ENCODE data around the gene CNTN2.

Gene CNTN2

DNA sequence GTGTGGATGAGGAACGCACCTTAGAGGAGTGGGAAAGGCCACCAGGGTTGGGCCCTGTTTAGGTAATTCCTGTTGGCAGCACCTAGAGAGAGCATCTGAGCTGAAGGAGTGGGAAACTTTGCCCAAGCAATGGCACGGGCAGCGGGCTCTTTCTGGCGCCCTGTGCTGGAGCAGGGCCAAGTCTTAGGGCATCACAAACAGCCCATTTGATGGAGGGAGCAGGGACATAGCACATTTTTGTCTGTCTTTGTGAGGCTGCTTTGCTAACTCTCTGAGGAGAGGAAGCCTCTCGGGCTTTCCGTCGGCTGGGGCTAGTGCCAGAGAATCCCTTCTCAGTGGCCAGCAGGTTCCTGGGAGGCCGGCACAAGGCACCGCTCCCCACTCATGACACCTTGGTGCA lies 22.5 kb upstream of the CNTN2 start:
- no peak for DNase-seq

DNA sequence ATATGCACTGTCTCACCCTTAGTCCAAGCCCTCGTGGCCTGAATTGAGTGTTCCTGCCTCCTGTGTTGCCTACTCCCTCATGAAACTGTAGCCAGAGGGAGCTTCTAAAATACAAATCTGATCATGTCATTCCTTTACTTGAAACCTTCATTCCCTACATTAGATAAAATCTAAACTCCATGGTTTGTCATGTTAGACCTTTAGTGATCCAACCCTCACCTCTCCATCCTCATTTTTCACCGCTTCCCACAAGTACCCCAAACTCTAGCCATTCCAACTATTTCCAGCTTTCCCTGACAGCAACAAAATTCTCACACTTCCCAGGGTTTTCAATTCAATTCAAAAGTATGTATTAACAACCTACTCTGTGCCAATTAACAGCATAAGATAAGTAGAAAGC lies 18.3 kb upstream of the CNTN2 start:
- no peak for DNase-seq

- DNase-seq = no peak
Measured at GRCh38 chr1:205025239-205025638, 17.8 kb upstream of the CNTN2 start.

DNA sequence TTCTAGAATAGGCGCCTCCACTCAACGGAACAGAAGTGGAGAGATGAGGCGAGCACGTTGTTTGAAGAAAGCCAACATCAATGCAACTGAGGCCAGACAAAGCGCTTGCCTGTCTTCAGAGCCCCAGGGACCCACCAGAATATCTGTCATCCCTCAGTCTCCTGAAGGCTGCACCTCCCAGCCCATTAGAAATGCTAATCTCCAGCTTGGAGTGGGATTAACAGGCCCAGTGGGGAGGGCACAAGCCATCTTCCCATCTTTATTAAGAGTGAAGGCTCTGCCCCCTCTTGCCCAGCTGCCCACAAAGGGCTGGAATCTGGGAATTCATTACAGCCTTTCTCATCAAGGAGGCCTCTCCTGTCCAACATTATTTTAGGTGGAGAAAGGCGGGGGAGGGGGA lies 16.8 kb upstream of the CNTN2 start:
- DNase-seq = no peak

GRCh38 chr1:205028390-205028789 lies 14.6 kb upstream of the CNTN2 start:
- no peak for DNase-seq

DNA sequence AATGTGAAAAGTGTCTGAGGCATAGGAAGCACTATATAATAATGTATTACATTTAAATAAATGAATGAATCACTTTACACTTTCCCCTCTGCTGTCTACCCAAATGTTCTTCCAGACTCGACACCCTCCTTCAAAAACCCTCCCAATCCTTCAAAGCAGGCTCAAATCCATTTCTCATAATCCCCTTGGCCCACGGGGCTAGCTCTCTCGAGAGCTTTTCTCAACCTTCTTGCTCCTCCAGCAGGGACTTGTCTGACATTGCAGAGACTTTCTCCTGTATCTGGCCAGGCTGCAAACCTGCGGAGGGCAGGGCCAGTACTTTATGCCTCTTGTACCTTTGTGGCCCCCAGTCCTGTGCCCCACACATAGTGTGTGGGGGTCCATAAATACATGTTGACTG lies 14.1 kb upstream of the CNTN2 start:
- no peak for DNase-seq

DNA sequence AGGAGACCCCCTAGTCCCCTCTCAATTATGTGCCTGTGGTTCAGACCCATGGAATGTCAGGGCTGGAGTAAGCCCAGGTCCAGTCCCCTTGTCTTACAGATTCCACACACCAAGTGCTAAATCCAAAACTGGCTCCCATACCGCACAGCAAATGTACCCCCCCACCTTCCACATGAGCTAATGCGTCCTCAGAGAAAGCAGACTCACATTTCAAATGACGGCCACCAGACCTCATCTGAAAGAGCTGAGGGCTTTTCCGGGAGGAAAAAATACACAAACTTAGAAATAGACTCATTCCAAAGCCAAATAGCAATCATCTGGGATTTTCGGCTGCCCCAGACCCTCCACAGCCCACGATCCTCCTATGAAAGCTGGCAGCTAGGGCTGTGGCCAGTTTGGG lies 12.8 kb upstream of the CNTN2 start:
- DNase-seq = no peak

DNA sequence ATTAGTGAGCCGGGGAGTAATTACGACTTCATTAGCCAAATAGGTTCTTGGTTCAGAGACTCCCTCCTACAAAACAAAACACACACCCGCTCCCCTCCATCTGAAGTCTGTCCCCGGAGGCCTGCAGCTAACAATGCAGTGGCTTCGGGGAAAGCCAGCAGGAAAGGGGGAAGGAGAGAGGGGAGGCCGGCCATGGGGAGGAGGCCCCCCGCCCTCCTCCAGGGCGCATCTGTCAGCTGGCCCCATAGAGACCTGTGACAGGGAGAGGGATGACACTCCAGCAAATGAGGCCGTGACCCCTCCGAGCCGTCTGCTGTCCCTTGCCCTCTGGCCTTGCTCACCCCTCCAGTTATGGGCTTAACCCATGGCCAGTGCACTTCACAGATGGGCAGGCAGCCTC lies 12.1 kb upstream of the CNTN2 start:
- no peak for DNase-seq

- DNase-seq = no peak
Measured at GRCh38 chr1:205032508-205032907, 10.5 kb upstream of the CNTN2 start.

DNA sequence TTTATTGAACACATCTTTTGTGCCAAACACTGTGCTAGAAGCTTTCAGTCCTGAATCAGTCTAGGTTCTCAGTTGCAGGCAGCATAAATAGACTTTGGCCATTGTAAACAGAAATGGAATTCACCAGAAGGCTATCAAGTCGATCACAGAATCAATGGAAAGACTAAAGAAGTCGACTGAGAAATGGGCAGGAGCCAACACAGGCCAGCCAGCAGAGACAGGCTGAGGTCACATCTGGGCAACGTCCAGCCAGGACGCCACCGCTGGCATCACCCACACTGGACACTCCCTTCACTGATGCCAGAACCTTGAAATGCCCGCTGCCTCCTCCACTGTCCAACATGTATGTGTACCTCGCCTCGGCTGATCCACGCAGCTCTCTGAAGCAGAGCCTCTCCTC lies 5.5 kb upstream of the CNTN2 start:
- DNase-seq = no peak

DNA sequence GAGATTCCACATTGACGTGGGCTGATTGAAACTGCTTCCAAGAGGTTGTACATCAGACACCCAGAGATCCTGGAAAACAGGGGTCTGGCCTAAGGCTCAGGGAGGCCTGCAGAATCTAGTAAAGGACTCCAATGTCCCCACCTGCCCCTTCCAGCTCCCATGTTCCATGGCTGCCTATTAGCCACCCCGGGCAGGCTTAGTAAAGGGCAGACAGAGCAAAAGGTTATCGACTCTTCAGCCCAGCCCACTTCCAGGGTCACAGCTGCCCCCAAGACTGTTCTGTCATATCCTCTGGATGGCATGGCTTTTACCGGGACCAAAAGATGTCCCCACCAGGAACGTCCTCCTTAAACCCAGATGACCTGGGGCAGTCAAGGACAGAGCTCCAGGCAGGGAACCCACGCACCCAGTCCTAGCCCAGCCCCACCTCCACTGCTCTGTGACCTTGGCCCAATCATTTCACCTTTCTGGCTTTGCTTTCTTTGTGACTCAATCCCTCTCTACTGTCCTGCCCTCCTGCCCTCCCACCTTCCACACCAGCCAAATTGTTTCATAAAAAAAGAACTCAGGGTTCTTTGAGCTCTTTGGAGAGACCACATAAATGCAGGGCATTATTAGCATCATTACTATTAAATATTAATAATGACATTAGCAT lies 4.8 kb upstream of the CNTN2 start:
- no peak for DNase-seq

DNA sequence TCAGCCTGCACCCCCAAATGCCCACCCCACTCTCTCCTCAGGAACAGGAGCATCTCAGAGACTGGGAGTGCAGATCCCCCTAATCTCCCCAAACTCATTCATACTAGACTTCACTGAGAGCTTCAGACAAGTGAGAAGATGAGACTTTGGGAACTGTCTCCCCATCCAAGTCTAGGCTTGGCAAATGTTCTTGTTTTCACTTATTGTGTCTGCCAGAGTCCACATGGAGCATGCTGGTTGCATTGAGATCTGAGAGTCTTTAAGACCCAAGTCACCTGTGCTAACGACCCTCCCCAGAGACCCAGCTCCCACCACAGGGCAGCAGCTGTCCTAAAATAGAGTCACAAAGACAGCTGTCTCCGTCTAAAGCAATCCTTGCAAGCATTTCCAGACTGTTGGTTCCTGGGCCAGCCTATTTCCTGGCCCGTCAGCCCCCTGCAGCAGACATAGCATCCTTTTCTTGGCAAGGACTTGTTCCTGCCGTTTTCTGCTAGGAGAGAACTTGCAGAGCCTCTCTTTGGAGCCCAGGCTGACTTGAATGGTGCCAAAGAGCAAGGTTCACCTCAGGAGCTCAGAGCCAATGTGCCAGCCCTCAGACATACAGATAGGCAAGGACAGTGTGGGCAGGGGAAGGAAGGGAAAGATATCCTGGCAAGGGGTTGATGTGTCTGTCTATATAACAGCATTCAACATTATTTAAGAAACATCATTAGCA lies 1.9 kb upstream of the CNTN2 start:
- DNase-seq = no peak

DNA sequence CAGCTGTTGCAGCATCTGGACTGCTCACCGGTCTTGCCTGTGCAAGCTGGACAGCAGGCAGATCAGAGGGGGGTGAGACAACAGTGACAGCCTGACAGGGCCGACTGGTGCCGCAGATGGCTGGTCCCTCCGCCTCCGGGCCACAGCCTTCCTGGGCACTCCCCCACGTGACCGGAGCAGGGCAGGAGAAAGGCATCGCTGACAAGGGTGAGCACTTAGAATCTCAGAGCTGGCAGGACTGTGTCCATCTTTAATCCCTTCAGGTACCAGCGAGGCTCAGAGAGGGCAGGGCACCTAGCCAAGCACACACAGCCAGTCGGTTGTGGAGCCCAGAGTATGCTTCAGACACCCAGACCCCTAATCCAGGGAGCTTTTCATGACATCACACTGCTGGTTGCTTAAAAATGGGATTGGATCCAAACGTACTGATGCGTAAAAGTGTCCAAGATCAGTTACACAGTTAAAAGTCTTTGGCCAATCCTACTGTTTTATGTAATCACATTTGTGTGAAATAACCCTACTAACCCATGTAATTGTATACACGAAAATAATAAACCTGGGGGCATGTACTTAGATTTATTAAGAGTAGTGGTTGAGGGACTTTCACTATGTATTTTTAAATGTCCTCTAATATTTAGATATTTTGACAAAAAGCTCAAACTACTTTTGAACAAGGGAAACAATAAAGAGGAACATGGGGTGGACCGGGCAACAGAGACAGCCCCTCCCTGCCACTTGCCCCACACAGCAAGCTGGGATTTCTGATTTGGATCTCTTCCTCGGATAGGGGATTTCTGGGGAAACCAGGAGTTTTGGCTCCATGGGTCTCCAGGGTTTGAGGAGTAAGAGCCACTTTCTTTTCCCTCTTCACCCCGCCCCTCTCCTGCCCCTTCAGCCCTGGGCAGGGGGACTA lies 758 bp upstream of the CNTN2 start:
- DNase-seq = no peak

DNA sequence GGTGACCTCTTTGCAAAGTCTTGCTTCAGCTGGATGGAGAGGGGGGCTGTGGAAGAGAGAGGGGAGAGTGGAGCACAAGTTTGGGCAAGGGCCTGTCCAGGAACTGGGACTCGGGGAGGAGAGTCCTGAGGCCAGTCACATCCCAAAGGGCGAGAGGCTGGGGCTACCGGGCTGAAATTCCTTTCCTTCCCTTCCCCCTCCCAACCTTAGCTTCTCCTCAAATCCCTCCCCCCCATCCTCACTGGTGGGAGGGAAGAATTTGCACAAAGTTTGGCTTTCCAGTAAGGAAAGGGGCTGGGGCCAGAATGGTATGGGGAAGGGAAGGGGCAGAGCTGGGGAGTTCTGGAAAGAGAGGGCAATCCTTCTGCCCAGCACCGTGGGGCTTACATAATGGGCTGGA lies 854 bp downstream of the CNTN2 start:
- DNase-seq = no peak

- no peak for DNase-seq
Measured at GRCh38 chr1:205044741-205045140, 1.7 kb downstream of the CNTN2 start.

GRCh38 chr1:205045146-205045545 lies 2.1 kb downstream of the CNTN2 start:
- DNase-seq = no peak

- no peak for DNase-seq
Measured at GRCh38 chr1:205046870-205047269, 3.9 kb downstream of the CNTN2 start.

DNA sequence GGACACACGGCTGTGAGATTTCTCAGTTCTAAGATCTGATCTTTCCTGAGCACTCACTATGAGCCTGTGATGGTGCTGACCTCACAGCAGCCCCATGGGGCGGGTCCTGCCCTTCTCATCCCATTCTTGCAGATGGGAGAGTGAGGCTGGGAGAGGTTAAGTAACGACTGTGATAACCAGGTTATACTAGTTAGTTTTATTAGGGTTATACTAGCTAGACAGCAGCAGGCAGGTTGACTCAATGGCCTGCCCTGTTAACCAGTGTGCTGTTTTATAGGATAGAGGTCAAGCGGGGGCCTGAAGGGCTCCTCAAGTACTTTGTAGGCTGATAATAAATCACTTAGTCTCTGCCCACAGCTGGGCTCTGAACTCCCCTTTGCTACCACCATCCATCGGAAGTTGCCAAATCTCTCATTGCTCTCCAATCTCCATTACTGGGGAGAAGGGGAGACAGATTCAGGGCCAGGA lies 4.8 kb downstream of the CNTN2 start:
- no peak for DNase-seq

DNA sequence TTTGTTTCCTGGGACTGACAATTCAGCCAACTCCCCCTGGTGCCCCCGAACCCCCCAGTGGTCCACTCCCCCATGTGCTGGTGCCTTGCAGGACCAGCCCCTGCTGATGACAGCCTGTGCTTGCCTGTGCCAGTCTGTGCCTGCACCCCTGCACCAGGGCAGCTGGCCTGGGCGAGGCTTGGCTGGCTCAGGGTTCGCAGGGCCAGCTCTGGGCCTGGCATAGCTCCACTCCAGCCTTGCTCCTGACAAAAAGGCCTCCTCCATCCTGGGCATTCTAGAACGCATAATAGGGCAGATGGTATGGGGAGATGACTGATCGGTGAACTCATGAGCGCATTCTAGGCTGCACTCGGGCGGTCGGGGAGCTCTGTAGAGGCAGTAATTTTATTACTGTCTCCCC lies 5.4 kb downstream of the CNTN2 start:
- no peak for DNase-seq

- DNase-seq = no peak
Measured at GRCh38 chr1:205049479-205049878, 6.5 kb downstream of the CNTN2 start.

- DNase-seq = no peak
Measured at GRCh38 chr1:205052690-205053089, 9.7 kb downstream of the CNTN2 start.

DNA sequence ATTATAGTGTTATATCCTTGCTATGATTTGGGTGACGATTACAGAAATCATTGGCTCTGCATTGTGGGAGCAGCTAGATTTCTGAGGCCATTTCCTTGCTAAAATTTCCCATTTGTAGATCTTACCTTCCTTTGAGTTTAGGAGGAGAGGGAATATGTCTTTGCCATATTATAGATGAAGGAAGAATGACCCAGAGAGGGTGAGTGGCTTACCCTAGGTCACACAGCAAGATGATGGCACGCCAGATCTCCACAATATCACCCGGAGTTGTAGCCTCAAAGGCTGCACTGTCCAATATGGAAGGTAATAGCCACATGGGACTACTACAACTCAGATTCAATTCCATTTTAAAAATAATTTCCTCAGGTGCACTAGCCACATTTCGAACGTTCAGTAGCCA lies 10.3 kb downstream of the CNTN2 start:
- no peak for DNase-seq

DNA sequence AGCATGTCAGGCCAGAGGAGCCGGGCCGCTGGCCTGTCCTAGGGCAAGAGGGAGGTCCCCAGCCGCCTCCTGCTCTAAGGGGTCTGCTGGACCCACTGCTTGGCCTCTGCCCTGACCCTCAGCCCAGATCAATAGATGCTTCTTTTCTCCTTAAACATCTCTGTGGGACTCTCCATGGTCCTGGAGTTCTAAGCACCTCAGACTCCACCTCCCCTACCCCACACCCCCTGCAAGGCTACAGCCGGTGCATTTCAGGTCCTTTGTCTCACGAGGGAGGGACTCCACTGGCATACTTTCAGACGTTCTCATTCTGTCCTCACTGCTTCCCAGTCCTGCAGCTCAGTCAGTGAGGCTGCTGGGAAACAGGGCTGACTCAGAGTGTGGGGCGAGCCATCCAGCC lies 11.0 kb downstream of the CNTN2 start:
- DNase-seq = no peak

DNA sequence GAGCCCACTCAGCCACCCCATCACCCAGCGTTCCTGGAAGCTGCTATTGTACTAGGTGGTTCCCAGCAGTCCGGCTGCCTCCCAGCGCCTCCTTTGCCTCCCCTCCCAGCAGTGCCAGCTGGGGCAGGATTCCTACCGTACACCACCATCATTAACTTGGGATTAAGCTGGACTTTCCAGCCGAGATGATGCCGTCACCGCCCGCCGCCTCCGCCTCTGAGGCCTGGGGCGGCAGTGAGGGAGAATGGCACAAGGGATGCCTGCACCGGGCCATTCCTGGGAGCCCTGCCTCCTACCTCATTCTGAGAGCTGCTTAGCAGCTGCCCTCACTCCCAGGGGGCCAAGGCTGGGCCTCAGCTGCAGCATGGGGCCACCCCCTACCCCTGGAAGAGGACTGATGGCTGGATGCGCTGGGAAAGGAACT lies 13.2 kb downstream of the CNTN2 start:
- DNase-seq = no peak

Measured in RPMI8226 (cell line).